HepG2 (cell line): Measurements from ENCODE around the gene ETS2. TPM values are rescaled to one million over a fixed set of nuclear protein-coding genes. Genes with fewer than 3 reads are reported as not detected.

Source experiments
- ARID2 ChIP-seq: sonication (generic); formaldehyde crosslinking; IDR thresholded peaks from 2 replicates; pipeline ENCODE4 v1.8.1; 2022; ENCODE audit warnings: mild to moderate bottlenecking, missing genetic modification reagents, borderline replicate concordance
- CREB1 ChIP-seq, 2 experiments: fragments of 450-650 bp in 1 of 2; IDR thresholded peaks; 2 replicates each; pipeline ENCODE4 v1.6.1; 2016 to 2017; ENCODE audit warnings: control low read depth in 1 of 2, mild to moderate bottlenecking in 1 of 2, missing compliant biosample characterization in 1 of 2, missing genetic modification characterization in 1 of 2
- CREM ChIP-seq, 2 experiments: sonication (generic) in 1 of 2; formaldehyde crosslinking in 1 of 2; IDR thresholded peaks; 2 replicates each; pipeline versions ENCODE4 v1.4.0 to v1.6.1; 2016 to 2020; ENCODE audit warnings: antibody characterized with exemption in 1 of 2, mild to moderate bottlenecking in 1 of 2, missing genetic modification reagents in 1 of 2
- DR1 ChIP-seq: sonication (generic); formaldehyde crosslinking; IDR thresholded peaks from 2 replicates; pipeline ENCODE4 v1.8.0; 2021; ENCODE audit warnings: mild to moderate bottlenecking, missing genetic modification reagents, inconsistent platforms
- ELF3 ChIP-seq: IDR thresholded peaks from 2 replicates; pipeline ENCODE4 v1.6.1; 2016; ENCODE audit warnings: missing genetic modification reagents, missing compliant biosample characterization
- ETV6 ChIP-seq: sonication (generic); formaldehyde crosslinking; conservative IDR thresholded peaks from 2 replicates; pipeline ENCODE4 v1.4.0; 2020; ENCODE audit warnings: missing genetic modification reagents
- FOXJ3 ChIP-seq: sonication (generic); formaldehyde crosslinking; IDR thresholded peaks from 2 replicates; pipeline ENCODE4 v1.4.0; 2020; ENCODE audit warnings: missing genetic modification reagents, mild to moderate bottlenecking, borderline replicate concordance
- GATAD2A ChIP-seq: IDR thresholded peaks from 2 replicates; pipeline ENCODE4 v1.6.1; 2016
- HNRNPL ChIP-seq: fragments of 200-400 bp; formaldehyde crosslinking; IDR thresholded peaks from 2 replicates; pipeline ENCODE4 v1.6.1; 2017; ENCODE audit warnings: mild to moderate bottlenecking, low read depth, low read length
- KDM5B ChIP-seq: sonication (generic); formaldehyde crosslinking; IDR thresholded peaks from 2 replicates; pipeline ENCODE4 v1.4.0; 2020; ENCODE audit warnings: missing genetic modification reagents, mild to moderate bottlenecking, borderline replicate concordance
- MAF1 ChIP-seq: sonication (generic); formaldehyde crosslinking; IDR thresholded peaks from 2 replicates; pipeline ENCODE4 v1.5.0; 2020; ENCODE audit warnings: missing genetic modification reagents, borderline replicate concordance
- NFRKB ChIP-seq: fragments of 450-650 bp; IDR thresholded peaks from 2 replicates; pipeline ENCODE4 v1.6.1; 2017
- NR2F6 ChIP-seq, 2 experiments: IDR thresholded peaks; 2 replicates each; pipeline ENCODE4 v1.6.1; 2016; ENCODE audit warnings: antibody characterized with exemption in 1 of 2, mild to moderate bottlenecking in 1 of 2
- ONECUT2 ChIP-seq: sonication (generic); formaldehyde crosslinking; IDR thresholded peaks from 2 replicates; pipeline ENCODE4 v1.4.0; 2020; ENCODE audit warnings: missing genetic modification reagents
- PHF21A ChIP-seq: sonication (generic); formaldehyde crosslinking; IDR thresholded peaks from 2 replicates; pipeline ENCODE4 v1.5.0; 2020; ENCODE audit warnings: mild to moderate bottlenecking, missing genetic modification reagents
- PHF8 ChIP-seq: sonication (generic); formaldehyde crosslinking; IDR thresholded peaks from 2 replicates; pipeline ENCODE4 v1.5.0; 2020; ENCODE audit warnings: missing genetic modification reagents
- PITX1 ChIP-seq: sonication (generic); formaldehyde crosslinking; IDR thresholded peaks from 2 replicates; pipeline ENCODE4 v1.5.1; 2020; ENCODE audit warnings: mild to moderate bottlenecking, missing genetic modification reagents
- SAFB2 ChIP-seq: sonication (generic); formaldehyde crosslinking; IDR thresholded peaks from 2 replicates; pipeline ENCODE4 v1.5.1; 2020; ENCODE audit warnings: missing genetic modification reagents, low read depth, mild to moderate bottlenecking, borderline replicate concordance
- SALL2 ChIP-seq: sonication (generic); formaldehyde crosslinking; IDR thresholded peaks from 2 replicates; pipeline ENCODE4 v1.8.1; 2023; ENCODE audit warnings: mild to moderate bottlenecking, missing genetic modification reagents, inconsistent platforms
- SIX4 ChIP-seq: sonication (generic); formaldehyde crosslinking; IDR thresholded peaks from 2 replicates; pipeline ENCODE4 v1.4.0; 2020; ENCODE audit warnings: missing genetic modification reagents
- ZFP36 ChIP-seq: fragments of 150-350 bp; IDR thresholded peaks from 2 replicates; pipeline ENCODE4 v1.6.1; 2018; ENCODE audit warnings: borderline replicate concordance, low read length, low read depth; ENCODE audit not compliant: partially characterized antibody
- ZFP62 ChIP-seq: sonication (generic); formaldehyde crosslinking; IDR thresholded peaks from 2 replicates; pipeline ENCODE4 v1.4.0; 2020; ENCODE audit warnings: missing genetic modification reagents
- ZFYVE20 ChIP-seq: sonication (generic); formaldehyde crosslinking; IDR thresholded peaks from 2 replicates; pipeline ENCODE4 v1.8.0; 2023; ENCODE audit warnings: low read depth, mild to moderate bottlenecking, moderate library complexity, missing genetic modification reagents, borderline replicate concordance
- ZNF20 ChIP-seq: sonication (generic); formaldehyde crosslinking; IDR thresholded peaks from 2 replicates; pipeline ENCODE4 v1.4.0; 2020; ENCODE audit warnings: mild to moderate bottlenecking, moderate library complexity, missing genetic modification reagents
- ZNF30 ChIP-seq: sonication (generic); formaldehyde crosslinking; IDR thresholded peaks from 2 replicates; pipeline ENCODE4 v1.5.0; 2020; ENCODE audit warnings: mild to moderate bottlenecking, missing genetic modification reagents
- ZNF335 ChIP-seq: sonication (generic); formaldehyde crosslinking; IDR thresholded peaks from 2 replicates; pipeline ENCODE4 v1.4.0; 2020; ENCODE audit warnings: missing genetic modification reagents
- polyA plus RNA-seq, 8 experiments: library from polyadenylated mRNA; depleted of rRNA in 3 of 8; stranded (reverse) in 7 of 8; unstranded in 1 of 8; fragments of >200 nt; fragmentation: Illumina TruSeq in 4 of 8; extraction: Trizol in 4 of 8; gene quantifications; 2 replicates each; pipeline versions ENCODE4 v1.2.1 to v1.2.3, GENCODE V29; 2011 to 2016; ENCODE audit warnings: low read depth in 4 of 8, missing spikeins in 1 of 8, mixed read lengths in 1 of 8; ENCODE audit not compliant: insufficient read depth in 1 of 8
- total RNA-seq, 5 experiments: library from RNA; depleted of rRNA; stranded (reverse); fragments of >200 nt; fragmentation: Illumina TruSeq; extraction: Trizol; gene quantifications; 2 replicates each; pipeline ENCODE4 v1.2.3, GENCODE V29; 2016; ENCODE audit warnings: low read depth in 1 of 5
- TF ChIP-seq, protein P1 (sequence below): sonication (generic); formaldehyde crosslinking; IDR thresholded peaks from 2 replicates; pipeline ENCODE4 v1.4.0; 2020; ENCODE audit warnings: missing genetic modification reagents
- TF ChIP-seq, protein P2 (sequence below): IDR thresholded peaks from 2 replicates; pipeline ENCODE4 v1.6.1; 2016; ENCODE audit warnings: missing genetic modification reagents, missing compliant biosample characterization

The ETS2 gene
- total and polyA plus RNA-seq, 2 of the 13 experiments (the other 11 are each of a cell fraction or from before 2014, with no cell fraction given): 24.6 to 64.4 TPM

DNA sequence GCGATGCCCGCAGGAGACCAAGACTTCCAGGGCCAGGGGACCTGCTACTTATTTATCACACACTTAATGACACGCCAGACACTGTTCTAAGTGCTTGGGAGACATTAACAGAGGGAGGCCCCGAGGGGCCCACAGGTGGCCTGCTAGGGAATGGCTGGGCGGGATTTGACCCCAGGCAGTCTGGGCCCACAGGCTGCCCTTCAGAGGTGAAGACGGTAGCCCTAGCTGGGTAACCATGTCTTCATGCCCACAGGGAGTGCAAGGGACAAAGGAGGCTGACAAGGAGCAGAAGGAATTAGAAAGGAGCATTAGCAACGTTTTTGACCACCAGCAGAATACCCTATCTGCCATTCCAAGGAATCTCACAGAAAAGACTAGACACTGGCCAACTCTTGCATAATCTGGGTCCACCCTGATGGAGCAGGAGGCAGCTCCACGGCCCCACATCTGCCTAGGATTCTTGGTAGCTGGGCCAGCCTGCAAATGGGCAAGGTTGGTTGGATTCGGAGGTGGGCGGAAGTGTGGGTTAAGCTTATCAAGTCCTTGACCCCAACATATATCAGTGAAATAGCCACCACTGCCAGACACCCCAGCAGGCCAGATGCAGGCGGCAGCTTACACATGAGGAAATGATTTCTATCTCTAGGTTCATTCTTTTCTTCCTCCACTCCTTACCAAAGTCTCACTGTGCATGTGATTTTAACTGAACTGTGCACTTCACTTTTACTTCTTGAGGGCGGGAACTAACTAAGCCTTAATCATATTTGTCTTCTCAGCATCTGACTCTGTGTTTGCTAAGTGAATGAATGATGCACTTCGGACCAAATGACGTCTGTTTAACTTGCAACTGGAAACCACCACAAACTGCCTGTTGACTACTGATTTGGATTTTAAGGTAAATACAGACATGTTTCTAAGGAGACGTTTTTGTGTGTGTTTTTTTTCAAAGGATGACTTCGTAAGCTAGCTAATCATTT lies 3.4 kb upstream of the ETS2 start (continued):
- no peak for TF ChIP-seq ZFYVE20
- TF ChIP-seq PITX1 (CRISPR knock-in tag): peak; percentile 99
- TF ChIP-seq, protein P1, sequence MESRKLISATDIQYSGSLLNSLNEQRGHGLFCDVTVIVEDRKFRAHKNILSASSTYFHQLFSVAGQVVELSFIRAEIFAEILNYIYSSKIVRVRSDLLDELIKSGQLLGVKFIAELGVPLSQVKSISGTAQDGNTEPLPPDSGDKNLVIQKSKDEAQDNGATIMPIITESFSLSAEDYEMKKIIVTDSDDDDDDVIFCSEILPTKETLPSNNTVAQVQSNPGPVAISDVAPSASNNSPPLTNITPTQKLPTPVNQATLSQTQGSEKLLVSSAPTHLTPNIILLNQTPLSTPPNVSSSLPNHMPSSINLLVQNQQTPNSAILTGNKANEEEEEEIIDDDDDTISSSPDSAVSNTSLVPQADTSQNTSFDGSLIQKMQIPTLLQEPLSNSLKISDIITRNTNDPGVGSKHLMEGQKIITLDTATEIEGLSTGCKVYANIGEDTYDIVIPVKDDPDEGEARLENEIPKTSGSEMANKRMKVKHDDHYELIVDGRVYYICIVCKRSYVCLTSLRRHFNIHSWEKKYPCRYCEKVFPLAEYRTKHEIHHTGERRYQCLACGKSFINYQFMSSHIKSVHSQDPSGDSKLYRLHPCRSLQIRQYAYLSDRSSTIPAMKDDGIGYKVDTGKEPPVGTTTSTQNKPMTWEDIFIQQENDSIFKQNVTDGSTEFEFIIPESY: no peak
- no peak for TF ChIP-seq PHF21A
- peak; percentile 62; the same call in 1 of the 2 replicates for TF ChIP-seq GATAD2A (CRISPR knock-in tag)
- no peak for TF ChIP-seq PHF8
- no peak for TF ChIP-seq ZNF30 (CRISPR knock-in tag)
- peak; percentile 36; the same call in 1 of the 2 replicates for TF ChIP-seq ELF3 (CRISPR knock-in tag)
- no peak for TF ChIP-seq ETV6 (CRISPR knock-in tag)
- TF ChIP-seq HNRNPL: no peak
- TF ChIP-seq CREB1 (IDR thresholded peaks at IDR 0.05): peak; percentile 71; the same call in 1 of the 2 replicates
- TF ChIP-seq CREB1 (CRISPR knock-in tag; IDR thresholded peaks at IDR 0.05): no peak
- TF ChIP-seq CREM (IDR thresholded peaks at IDR 0.05): peak; percentile 83
- no peak for TF ChIP-seq CREM (CRISPR knock-in tag; IDR thresholded peaks at IDR 0.05)
- TF ChIP-seq DR1: no peak
- TF ChIP-seq ARID2 (CRISPR knock-in tag): no peak
- TF ChIP-seq ZFP36: peak; percentile 59
- no peak for TF ChIP-seq SALL2 (CRISPR knock-in tag)
- peak; percentile 42; the same call in 1 of the 2 replicates for TF ChIP-seq ZNF335 (CRISPR knock-in tag)
- TF ChIP-seq SIX4 (CRISPR knock-in tag): peak; percentile 97
- no peak for TF ChIP-seq ONECUT2 (CRISPR knock-in tag)
- TF ChIP-seq KDM5B (CRISPR knock-in tag): 0 out of 2 replicates have a peak, but pooled peaks have one; percentile 32
- no peak for TF ChIP-seq ZFP62 (CRISPR knock-in tag)
- TF ChIP-seq NR2F6 (IDR thresholded peaks at IDR 0.05): peak; percentile 61
- 0 out of 2 replicates have a peak, but pooled peaks have one; percentile 32 for TF ChIP-seq NR2F6 (CRISPR knock-in tag; IDR thresholded peaks at IDR 0.05)
- TF ChIP-seq MAF1 (CRISPR knock-in tag): no peak
- TF ChIP-seq NFRKB: no peak
- peak; percentile 75; the same call in 1 of the 2 replicates for TF ChIP-seq FOXJ3 (CRISPR knock-in tag)
- TF ChIP-seq SAFB2 (CRISPR knock-in tag): peak; percentile 30; the same call in 1 of the 2 replicates
- TF ChIP-seq ZNF20 (CRISPR knock-in tag): no peak
- TF ChIP-seq, protein P2, sequence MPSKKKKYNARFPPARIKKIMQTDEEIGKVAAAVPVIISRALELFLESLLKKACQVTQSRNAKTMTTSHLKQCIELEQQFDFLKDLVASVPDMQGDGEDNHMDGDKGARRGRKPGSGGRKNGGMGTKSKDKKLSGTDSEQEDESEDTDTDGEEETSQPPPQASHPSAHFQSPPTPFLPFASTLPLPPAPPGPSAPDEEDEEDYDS (CRISPR knock-in tag): peak; percentile 23
